GM12878 (cell line): ENCODE measurements around the gene PPP4R1. TPM values are rescaled to one million over a fixed set of nuclear protein-coding genes. Genes with fewer than 3 reads are reported as not detected.

Experiments
- ATAC-seq: fragments of 200-7000 bp; cut with Tn5 transposase; 3 replicates; pipeline ENCODE4 v1.9.1; 2020; ENCODE audit warnings: mild to moderate bottlenecking, moderate library complexity
- BruUV-seq: library from RNA; stranded (reverse); fragments of 400-500 nt; replicated peaks from 2 replicates; lab custom pipeline; 2021; lab: Mats Ljungman, UMichigan
- CTCF ChIA-PET: fragments of 300-600 bp; sonication (Branson Sonifier 250); formaldehyde crosslinking; extraction: SDS; loops from one replicate; lab custom pipeline; 2021; ENCODE audit warnings: inconsistent platforms; lab: Yijun Ruan, JAX
- POLR2A ChIA-PET: fragments of 350-600 bp; formaldehyde crosslinking; extraction: SDS; loops from one replicate; lab custom pipeline; 2021; ENCODE audit warnings: inconsistent platforms; lab: Charles Lee
- RAD21 ChIA-PET: fragments of 300-600 bp; sonication (Branson Sonifier 250); formaldehyde crosslinking; loops from one replicate; lab custom pipeline; 2023; ENCODE audit warnings: antibody characterized with exemption; ENCODE audit not compliant: unreplicated experiment; lab: Charles Lee
- SMC1A ChIA-PET: fragments of 300-600 bp; sonication (Branson Sonifier 250); formaldehyde crosslinking; loops from one replicate; lab custom pipeline; 2023; ENCODE audit not compliant: unreplicated experiment, uncharacterized antibody; lab: Charles Lee
- DNase-seq: peaks from one replicate; pipeline ENCODE4 v3.0.0-alpha.2; 2011; ENCODE audit warnings: low read depth, low spot score
- FAIRE-seq: peaks from 3 replicates; lab custom pipeline; 2011; peaks lifted over from hg19 to GRCh38; lab: Jason Lieb, UNC
- H2AFZ ChIP-seq: 2 replicates; pipeline ENCODE4 v1.6.0; 2011; ENCODE audit warnings: low read depth, low read length, control low read depth; ENCODE audit not compliant: control insufficient read depth
- H3K27ac ChIP-seq: 2 replicates; pipeline ENCODE4 v1.5.1; 2011; ENCODE audit warnings: control low read depth; ENCODE audit not compliant: control insufficient read depth, insufficient read depth
- H3K27me3 ChIP-seq, 2 experiments: replicated peaks in 1 of 2; 2 replicates each; pipeline versions ENCODE4 v1.6.0 to v1.6.1; 2011; ENCODE audit warnings: low read length in 1 of 2; ENCODE audit not compliant: control insufficient read depth in 2 of 2, insufficient read depth in 2 of 2
- H3K36me3 ChIP-seq, 2 experiments: 2 replicates each; pipeline ENCODE4 v1.5.1; 2011; ENCODE audit warnings: low read length in 1 of 2; ENCODE audit not compliant: control insufficient read depth in 2 of 2, insufficient read depth in 2 of 2
- H3K4me1 ChIP-seq: 2 replicates; pipeline ENCODE4 v1.6.1; 2011; ENCODE audit warnings: mild to moderate bottlenecking, low read length, moderate library complexity, mixed read lengths; ENCODE audit not compliant: control insufficient read depth, insufficient read depth
- H3K4me2 ChIP-seq: 2 replicates; pipeline ENCODE4 v1.6.0; 2011; ENCODE audit warnings: control low read depth; ENCODE audit not compliant: control insufficient read depth, insufficient read depth
- H3K4me3 ChIP-seq: fragments of 200-600 bp; sonication (generic); 2 replicates; pipeline ENCODE4 v1.5.1; 2016
- H3K79me2 ChIP-seq: 2 replicates; pipeline ENCODE4 v1.6.0; 2011; ENCODE audit warnings: low read length; ENCODE audit not compliant: control insufficient read depth, insufficient read depth
- H3K9ac ChIP-seq: 2 replicates; pipeline ENCODE4 v1.8.0; 2011; ENCODE audit warnings: low read length, control low read depth, mixed read lengths; ENCODE audit not compliant: control insufficient read depth, insufficient read depth
- H3K9me3 ChIP-seq: replicated peaks from 3 replicates; pipeline ENCODE4 v1.5.1; 2011; ENCODE audit warnings: mild to moderate bottlenecking, low read length; ENCODE audit not compliant: control insufficient read depth, insufficient read depth
- H4K20me1 ChIP-seq: 2 replicates; pipeline ENCODE4 v1.6.0; 2011; ENCODE audit not compliant: control insufficient read depth, insufficient read depth
- EP300 ChIP-seq, 2 experiments: fragments of 150-350 bp in 1 of 2; IDR thresholded peaks; 2 replicates each; pipeline ENCODE4 v1.6.1; 2011 to 2012; ENCODE audit warnings: low read depth in 2 of 2, low read length in 2 of 2, borderline replicate concordance in 1 of 2, improper control_type of control experiment in 1 of 2, inconsistent platforms in 1 of 2; ENCODE audit not compliant: control insufficient read depth in 1 of 2
- FOXM1 ChIP-seq: IDR thresholded peaks from 2 replicates; pipeline ENCODE4 v1.6.1; 2012; ENCODE audit warnings: low read depth, mild to moderate bottlenecking, inconsistent platforms, low read length, moderate library complexity
- HCFC1 ChIP-seq: fragments of 150-350 bp; IDR thresholded peaks from 2 replicates; pipeline ENCODE4 v1.6.1; 2014; ENCODE audit warnings: low read length
- JUNB ChIP-seq: IDR thresholded peaks from 2 replicates; pipeline ENCODE4 v1.6.1; 2016; ENCODE audit warnings: antibody characterized with exemption, mild to moderate bottlenecking
- KAT2A ChIP-seq: conservative IDR thresholded peaks from 2 replicates; pipeline ENCODE4 v1.6.1; 2011; ENCODE audit warnings: low read depth, low read length; ENCODE audit not compliant: control insufficient read depth
- NR2C1 ChIP-seq: fragments of 450-650 bp; IDR thresholded peaks from 2 replicates; pipeline ENCODE4 v1.6.1; 2017; ENCODE audit warnings: antibody characterized with exemption, mild to moderate bottlenecking, moderate library complexity
- NRF1 ChIP-seq: conservative IDR thresholded peaks from 2 replicates; pipeline ENCODE4 v1.6.1; 2011; ENCODE audit warnings: mild to moderate bottlenecking, low read depth, low read length, improper control_type of control experiment
- PAX8 ChIP-seq: fragments of 450-650 bp; IDR thresholded peaks from 2 replicates; pipeline ENCODE4 v1.6.1; 2017; ENCODE audit warnings: mild to moderate bottlenecking, moderate library complexity
- RAD21 ChIP-seq: IDR thresholded peaks from 2 replicates; pipeline ENCODE4 v1.6.1; 2011; ENCODE audit warnings: mild to moderate bottlenecking, low read depth, low read length, moderate library complexity; ENCODE audit not compliant: insufficient read depth
- RUNX3 ChIP-seq: IDR thresholded peaks from 2 replicates; pipeline ENCODE4 v1.6.1; 2012; ENCODE audit warnings: low read length, inconsistent platforms
- SMAD5 ChIP-seq: IDR thresholded peaks from 2 replicates; pipeline ENCODE4 v1.6.1; 2016; ENCODE audit warnings: antibody characterized with exemption, low read depth
- SP1 ChIP-seq: IDR thresholded peaks from one replicate; pipeline ENCODE4 v1.6.1; 2011; ENCODE audit warnings: low read depth, low read length
- SPI1 ChIP-seq: IDR thresholded peaks from 2 replicates; pipeline ENCODE4 v1.6.1; 2011; ENCODE audit warnings: low read depth, mild to moderate bottlenecking, low read length, moderate library complexity, borderline replicate concordance; ENCODE audit not compliant: insufficient read depth
- SUPT20H ChIP-seq: IDR thresholded peaks from 2 replicates; pipeline ENCODE4 v1.6.1; 2011; ENCODE audit warnings: low read depth, mild to moderate bottlenecking, low read length, moderate library complexity, borderline replicate concordance; ENCODE audit not compliant: control insufficient read depth
- WRNIP1 ChIP-seq: IDR thresholded peaks from 2 replicates; pipeline ENCODE4 v1.6.1; 2011; ENCODE audit warnings: low read depth, low read length, improper control_type of control experiment, borderline replicate concordance
- ZNF207 ChIP-seq: fragments of 450-650 bp; IDR thresholded peaks from 2 replicates; pipeline ENCODE4 v1.6.1; 2014; ENCODE audit warnings: antibody characterized with exemption, mild to moderate bottlenecking, borderline replicate concordance
- ZNF622 ChIP-seq: fragments of 450-650 bp; IDR thresholded peaks from 2 replicates; pipeline ENCODE4 v1.6.1; 2017; ENCODE audit warnings: mild to moderate bottlenecking, inconsistent platforms
- in situ Hi-C: fragments of 300-500 bp; cut with MboI; formaldehyde crosslinking; loops from 9 replicates; pipeline ENCODE4 v1.14.3; 2018; ENCODE audit warnings: mixed read lengths
- intact Hi-C: fragments of 100-400 bp; cut with micrococcal nuclease; formaldehyde crosslinking; loops from one replicate; pipeline ENCODE4 v1.14.2; 2022; ENCODE audit not compliant: unreplicated experiment
- polyA plus RNA-seq, 11 experiments: library from polyadenylated mRNA; depleted of rRNA in 4 of 11; unstranded in 6 of 11; stranded (reverse) in 5 of 11; fragments of >200 nt; fragmentation: Nextera tagmentation in 4 of 11; fragmentation: Illumina TruSeq in 1 of 11; extraction: Ambion mirVana in 4 of 11; extraction: Trizol in 1 of 11; gene quantifications; 1 replicate in 1 of 11; 2 replicates in 10 of 11; pipeline versions ENCODE4 v1.2.1 to v1.2.3, GENCODE V29; 2011 to 2016; ENCODE audit warnings: inconsistent platforms in 2 of 11, missing spikeins in 2 of 11, low read depth in 1 of 11
- total RNA-seq, 4 experiments: library from RNA; depleted of rRNA in 3 of 4; stranded (reverse); fragments of >200 nt in 3 of 4; fragmentation: Illumina TruSeq in 1 of 4; extraction: Trizol in 1 of 4; gene quantifications; 2 replicates each; pipeline versions ENCODE4 v1.2.1 to v1.2.3, GENCODE V29; 2013 to 2021
- TF ChIP-seq, protein P1 (sequence below): fragments of 450-650 bp; IDR thresholded peaks from 2 replicates; pipeline ENCODE4 v1.6.1; 2017; ENCODE audit warnings: mild to moderate bottlenecking, low read depth, inconsistent platforms; ENCODE audit not compliant: poor library complexity, severe bottlenecking
- TF ChIP-seq, protein P2 (sequence below): IDR thresholded peaks from 2 replicates; pipeline ENCODE4 v1.6.1; 2012; ENCODE audit warnings: low read depth, low read length, improper control_type of control experiment
- TF ChIP-seq, protein P3 (sequence below): fragments of 150-350 bp; IDR thresholded peaks from 2 replicates; pipeline ENCODE4 v1.6.1; 2014; ENCODE audit warnings: mild to moderate bottlenecking, low read depth, low read length

Gene PPP4R1
- total and polyA plus RNA-seq, 10 of the 15 experiments (the other 5 are each of a cell fraction or from before 2014, with no cell fraction given): 10.9 to 44.4 (median 26.0) TPM

DNA sequence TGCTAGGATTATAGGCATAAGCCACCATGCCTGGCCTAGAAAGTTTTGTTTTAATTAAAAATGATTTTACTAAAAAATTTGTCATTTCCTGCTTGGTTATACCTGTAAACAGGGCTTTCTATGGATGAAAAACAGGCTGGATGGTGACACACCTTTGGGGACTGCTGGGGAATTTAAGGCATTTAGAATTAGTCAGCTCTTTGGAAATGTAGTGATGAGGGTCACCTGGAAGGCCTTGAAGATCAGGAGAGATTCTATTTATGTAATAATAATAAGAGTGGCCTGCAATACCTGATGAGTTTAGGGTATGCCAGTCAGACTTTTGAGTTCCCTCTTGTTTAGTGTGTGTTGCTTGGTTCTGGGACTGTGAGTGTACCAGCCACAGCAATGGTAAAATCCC lies 87.9 kb downstream of the PPP4R1 start:
- no peak overlapping the region for H3K4me3 ChIP-seq
- no peaks in the 10 kb centered on the region for H4K20me1 ChIP-seq
- ATAC-seq (no peak), FAIRE-seq (no peak), DNase-seq (no peak)
- H3K36me3 ChIP-seq: peaks cover 2 to 5% of the 10 kb centered on the region in 2 experiments; a peak in 3 of 4 replicates
- no peaks in the 10 kb centered on the region; the same call in 2 of the 3 replicates for H3K9me3 ChIP-seq
- no peaks in the 10 kb centered on the region for H3K27me3 ChIP-seq
- ChIA-PET CTCF (interaction anchor here (1.2 kb wide), 1 partner anchor 10 kb away, joined by 3 read pairs; no protein-coding TSS in a partner anchor), POLR2A (no interaction called here), RAD21 (no interaction called here), SMC1A (interaction anchor here (0.7 to 1.2 kb wide), 2 partner anchors 10 to 24 kb away, joined by 3 read pairs; no protein-coding TSS in a partner anchor)
- no peak overlapping the region for H3K4me2 ChIP-seq
- H3K9ac ChIP-seq: no peak overlapping the region
- intact Hi-C loops: no loop called here
- TF ChIP-seq, protein P1, sequence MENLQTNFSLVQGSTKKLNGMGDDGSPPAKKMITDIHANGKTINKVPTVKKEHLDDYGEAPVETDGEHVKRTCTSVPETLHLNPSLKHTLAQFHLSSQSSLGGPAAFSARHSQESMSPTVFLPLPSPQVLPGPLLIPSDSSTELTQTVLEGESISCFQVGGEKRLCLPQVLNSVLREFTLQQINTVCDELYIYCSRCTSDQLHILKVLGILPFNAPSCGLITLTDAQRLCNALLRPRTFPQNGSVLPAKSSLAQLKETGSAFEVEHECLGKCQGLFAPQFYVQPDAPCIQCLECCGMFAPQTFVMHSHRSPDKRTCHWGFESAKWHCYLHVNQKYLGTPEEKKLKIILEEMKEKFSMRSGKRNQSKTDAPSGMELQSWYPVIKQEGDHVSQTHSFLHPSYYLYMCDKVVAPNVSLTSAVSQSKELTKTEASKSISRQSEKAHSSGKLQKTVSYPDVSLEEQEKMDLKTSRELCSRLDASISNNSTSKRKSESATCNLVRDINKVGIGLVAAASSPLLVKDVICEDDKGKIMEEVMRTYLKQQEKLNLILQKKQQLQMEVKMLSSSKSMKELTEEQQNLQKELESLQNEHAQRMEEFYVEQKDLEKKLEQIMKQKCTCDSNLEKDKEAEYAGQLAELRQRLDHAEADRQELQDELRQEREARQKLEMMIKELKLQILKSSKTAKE: no peak
- TF ChIP-seq RAD21 (no peak), HCFC1 (no peak), WRNIP1 (no peak), ZNF622 (no peak), SP1 (no peak), SPI1 (no peak), ZNF207 (no peak), EP300 (IDR thresholded peaks at IDR 0.05; ENCODE audit: borderline replicate concordance in 1 of 2, control insufficient read depth in 1 of 2, low read depth in 2 of 2, low read length in 2 of 2) (no peak), RUNX3 (no peak), NR2C1 (no peak), PAX8 (no peak), JUNB (no peak), NRF1 (no peak), FOXM1 (no peak), SUPT20H (no peak), SMAD5 (no peak), KAT2A (no peak)
- TF ChIP-seq, protein P2, sequence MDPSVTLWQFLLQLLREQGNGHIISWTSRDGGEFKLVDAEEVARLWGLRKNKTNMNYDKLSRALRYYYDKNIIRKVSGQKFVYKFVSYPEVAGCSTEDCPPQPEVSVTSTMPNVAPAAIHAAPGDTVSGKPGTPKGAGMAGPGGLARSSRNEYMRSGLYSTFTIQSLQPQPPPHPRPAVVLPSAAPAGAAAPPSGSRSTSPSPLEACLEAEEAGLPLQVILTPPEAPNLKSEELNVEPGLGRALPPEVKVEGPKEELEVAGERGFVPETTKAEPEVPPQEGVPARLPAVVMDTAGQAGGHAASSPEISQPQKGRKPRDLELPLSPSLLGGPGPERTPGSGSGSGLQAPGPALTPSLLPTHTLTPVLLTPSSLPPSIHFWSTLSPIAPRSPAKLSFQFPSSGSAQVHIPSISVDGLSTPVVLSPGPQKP: no peak
- TF ChIP-seq, protein P3, sequence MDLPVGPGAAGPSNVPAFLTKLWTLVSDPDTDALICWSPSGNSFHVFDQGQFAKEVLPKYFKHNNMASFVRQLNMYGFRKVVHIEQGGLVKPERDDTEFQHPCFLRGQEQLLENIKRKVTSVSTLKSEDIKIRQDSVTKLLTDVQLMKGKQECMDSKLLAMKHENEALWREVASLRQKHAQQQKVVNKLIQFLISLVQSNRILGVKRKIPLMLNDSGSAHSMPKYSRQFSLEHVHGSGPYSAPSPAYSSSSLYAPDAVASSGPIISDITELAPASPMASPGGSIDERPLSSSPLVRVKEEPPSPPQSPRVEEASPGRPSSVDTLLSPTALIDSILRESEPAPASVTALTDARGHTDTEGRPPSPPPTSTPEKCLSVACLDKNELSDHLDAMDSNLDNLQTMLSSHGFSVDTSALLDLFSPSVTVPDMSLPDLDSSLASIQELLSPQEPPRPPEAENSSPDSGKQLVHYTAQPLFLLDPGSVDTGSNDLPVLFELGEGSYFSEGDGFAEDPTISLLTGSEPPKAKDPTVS: no peak
- in situ Hi-C loops: no loop called here
- no peak overlapping the region for H2AFZ ChIP-seq
- H3K27ac ChIP-seq: no peak overlapping the region
- H3K4me1 ChIP-seq: no peaks in the 10 kb centered on the region
- BruUV-seq: no TSS peak
- no peaks in the 10 kb centered on the region for H3K79me2 ChIP-seq
